Measurements from ENCODE around the gene TKT. TPM values are rescaled to one million over a fixed set of nuclear protein-coding genes. Genes with fewer than 3 reads are reported as not detected.

Gene TKT
- total and polyA plus RNA-seq, 8 donors = 84.9 to 385 (median 140) TPM

GRCh38 chr3:53202331-53203015 lies 53.3 kb downstream of the TKT start:
- no peaks in the 10 kb centered on the region for H3K9me3 ChIP-seq
- H3K27me3 ChIP-seq = no peaks in the 10 kb centered on the region
- H3K4me1 ChIP-seq = no peaks in the 10 kb centered on the region
- H3K27ac ChIP-seq = no peak overlapping the region
- no peaks in the 10 kb centered on the region for H3K36me3 ChIP-seq
- 66 to 78% (median 71%) methylated on average over 14 of the region's 14 CpGs for WGBS, 5 donors
- H3K4me3 ChIP-seq = no peak overlapping the region
- no peak for TF ChIP-seq POLR2A (IDR thresholded peaks at IDR 0.05)
- no peak for TF ChIP-seq EP300 (IDR thresholded peaks at IDR 0.05)
- no peak for TF ChIP-seq CTCF (IDR thresholded peaks at IDR 0.05)
- TF ChIP-seq POLR2AphosphoS5 (IDR thresholded peaks at IDR 0.05) = no peak
- intact Hi-C loops (cut with DNase I; ENCODE audit: low total_unique reads) = loop anchor here (2.0 kb wide), 1 partner anchor 64 kb away; no protein-coding TSS in a partner anchor
- DNase-seq = no peak

GRCh38 chr3:53200501-53201498 lies 55.0 kb downstream of the TKT start:
- Histone ChIP-seq H3K9me3 (no peaks in the 10 kb centered on the region), H3K36me3 (no peaks in the 10 kb centered on the region), H3K27me3 (no peaks in the 10 kb centered on the region), H3K4me3 (no peak overlapping the region), H3K27ac (no peak overlapping the region), H3K4me1 (peaks cover 2 to 11% (median 3%) of the 10 kb centered on the region in 4 donors)
- 87 to 88% (median 87%) methylated on average over 19 of the region's 19 CpGs for WGBS, 5 donors
- no peak for TF ChIP-seq POLR2A (IDR thresholded peaks at IDR 0.05)
- no peak for TF ChIP-seq POLR2AphosphoS5 (IDR thresholded peaks at IDR 0.05)
- TF ChIP-seq CTCF (IDR thresholded peaks at IDR 0.05) = no peak
- no peak for TF ChIP-seq EP300 (IDR thresholded peaks at IDR 0.05)
- intact Hi-C loops (cut with DNase I; ENCODE audit: low total_unique reads) = no loop called here
- no peak for DNase-seq

- no peaks in the 10 kb centered on the region for H3K9me3 ChIP-seq
- no peaks in the 10 kb centered on the region for H3K36me3 ChIP-seq
- H3K27me3 ChIP-seq = no peaks in the 10 kb centered on the region
- TF ChIP-seq EP300 (IDR thresholded peaks at IDR 0.05) (no peak), CTCF (IDR thresholded peaks at IDR 0.05) (no peak), POLR2AphosphoS5 (IDR thresholded peaks at IDR 0.05) (no peak), POLR2A (IDR thresholded peaks at IDR 0.05) (no peak)
- no peak overlapping the region for H3K27ac ChIP-seq
- 48 to 66% (median 57%) methylated on average over 3 of the region's 3 CpGs for whole genome bisulfite sequencing, 5 donors
- intact Hi-C loops (cut with DNase I; ENCODE audit: low total_unique reads) = no loop called here
- no peak overlapping the region for H3K4me3 ChIP-seq
- no peak for DNase-seq
- H3K4me1 ChIP-seq = peaks cover 5 to 20% (median 10%) of the 10 kb centered on the region in 4 donors
Observed at GRCh38 chr3:53199834-53200233, 56.0 kb downstream of the TKT start.

GRCh38 chr3:53198996-53199395 lies 56.8 kb downstream of the TKT start:
- no peak overlapping the region for H3K27ac ChIP-seq
- WGBS, 5 donors = 46 to 64% (median 60%) methylated on average over 5 to 7 of the region's 7 CpGs
- peaks cover 0 to 2% (median under 1%) of the 10 kb centered on the region in 4 donors for H3K36me3 ChIP-seq
- no peak overlapping the region for H3K4me3 ChIP-seq
- H3K9me3 ChIP-seq = no peaks in the 10 kb centered on the region
- DNase-seq = no peak
- H3K27me3 ChIP-seq = no peaks in the 10 kb centered on the region
- peaks cover 5 to 29% (median 17%) of the 10 kb centered on the region in 4 donors for H3K4me1 ChIP-seq
- TF ChIP-seq POLR2AphosphoS5 (IDR thresholded peaks at IDR 0.05) = no peak
- no peak for TF ChIP-seq CTCF (IDR thresholded peaks at IDR 0.05)
- TF ChIP-seq POLR2A (IDR thresholded peaks at IDR 0.05) = no peak
- TF ChIP-seq EP300 (IDR thresholded peaks at IDR 0.05) = no peak
- intact Hi-C loops (cut with DNase I; ENCODE audit: low total_unique reads) = no loop called here

Data from stomach (tissue), 9 donors.